ENCODE measurements around the gene CTNNBL1. TPM values are rescaled to one million over a fixed set of nuclear protein-coding genes. Genes with fewer than 3 reads are reported as not detected.
A peak's percentile ranks its signal among the peaks of the same experiment; 100 is the strongest.

CTNNBL1 gene
- total RNA-seq, 2 donors from 2014 or later = 68.6 to 68.7 TPM

- TF ChIP-seq CTCF (conservative IDR thresholded peaks at IDR 0.05) = no peak
- no peaks in the 10 kb centered on the region for H3K36me3 Mint-ChIP-seq (ENCODE audit: low read depth)
- Histone ChIP-seq H3K4me1 (ENCODE audit: control insufficient read depth, insufficient read depth, low read length) (no peaks in the 10 kb centered on the region), H3K9me3 (ENCODE audit: control insufficient read depth, low read length) (no peaks in the 10 kb centered on the region), H3K27ac (ENCODE audit: low read depth, low read length) (no peak overlapping the region), H3K4me3 (ENCODE audit: low read length) (no peak overlapping the region), H3K27me3 (ENCODE audit: control insufficient read depth, insufficient read depth, low read length, poor library complexity, severe bottlenecking) (no peaks in the 10 kb centered on the region), H3K36me3 (ENCODE audit: control insufficient read depth, insufficient read depth, low read length) (no peaks in the 10 kb centered on the region), H3K9ac (ENCODE audit: extremely low read depth, low read length, poor library complexity, severe bottlenecking) (no peak overlapping the region)
- no peak for DNase-seq
- WGBS, 2 experiments (ENCODE audit: insufficient coverage in 1 of 2, insufficient read length in 1 of 2) = 86 to 92% methylated on average over 12 to 32 of the region's 32 CpGs
- no peaks in the 10 kb centered on the region for H3K4me1 Mint-ChIP-seq
- no peaks in the 10 kb centered on the region for H3K9me3 Mint-ChIP-seq
- no peak overlapping the region for H3K4me3 Mint-ChIP-seq
- peaks cover 3% of the 10 kb centered on the region for H3K27me3 Mint-ChIP-seq (ENCODE audit: insufficient read depth)
- peak overlapping the region; percentile 30 for H3K27ac Mint-ChIP-seq
Measured at GRCh38 chr20:37885593-37886503, 192.0 kb downstream of the CTNNBL1 start.

- TF ChIP-seq CTCF (conservative IDR thresholded peaks at IDR 0.05) = no peak
- H3K4me3 ChIP-seq (ENCODE audit: low read length) = no peak overlapping the region
- H3K4me1 Mint-ChIP-seq = no peaks in the 10 kb centered on the region
- H3K27me3 Mint-ChIP-seq (ENCODE audit: insufficient read depth) = no peaks in the 10 kb centered on the region
- DNase-seq = no peak
- H3K36me3 Mint-ChIP-seq (ENCODE audit: low read depth) = no peaks in the 10 kb centered on the region
- H3K9me3 ChIP-seq (ENCODE audit: control insufficient read depth, low read length) = no peaks in the 10 kb centered on the region
- no peaks in the 10 kb centered on the region for H3K36me3 ChIP-seq (ENCODE audit: control insufficient read depth, insufficient read depth, low read length)
- H3K27ac Mint-ChIP-seq = no peak overlapping the region
- H3K9ac ChIP-seq (ENCODE audit: extremely low read depth, low read length, poor library complexity, severe bottlenecking) = no peak overlapping the region
- H3K4me3 Mint-ChIP-seq = no peak overlapping the region
- WGBS, 2 experiments (ENCODE audit: insufficient coverage in 1 of 2, insufficient read length in 1 of 2) = 93 to 98% methylated on average over 4 of the region's 4 CpGs
- H3K27me3 ChIP-seq (ENCODE audit: control insufficient read depth, insufficient read depth, low read length, poor library complexity, severe bottlenecking) = no peaks in the 10 kb centered on the region
- H3K4me1 ChIP-seq (ENCODE audit: control insufficient read depth, insufficient read depth, low read length) = no peaks in the 10 kb centered on the region
- no peaks in the 10 kb centered on the region for H3K9me3 Mint-ChIP-seq
- H3K27ac ChIP-seq (ENCODE audit: low read depth, low read length) = no peak overlapping the region
Measured at GRCh38 chr20:37886851-37887297, 193.0 kb downstream of the CTNNBL1 start.

GRCh38 chr20:37888641-37889040 is 194.8 kb downstream of the CTNNBL1 start:
- no peak overlapping the region for H3K27ac ChIP-seq (ENCODE audit: low read depth, low read length)
- Mint-ChIP-seq H3K4me1 (no peaks in the 10 kb centered on the region), H3K9me3 (no peaks in the 10 kb centered on the region), H3K27me3 (ENCODE audit: insufficient read depth) (no peaks in the 10 kb centered on the region), H3K36me3 (ENCODE audit: low read depth) (no peaks in the 10 kb centered on the region), H3K27ac (no peak overlapping the region), H3K4me3 (no peak overlapping the region)
- TF ChIP-seq CTCF (conservative IDR thresholded peaks at IDR 0.05) = no peak
- 91% methylated on average over 8 of the region's 10 CpGs; no CpG with 5 or more reads in 1 of the 2 experiments for whole genome bisulfite sequencing, 2 experiments (ENCODE audit: insufficient coverage in 1 of 2, insufficient read length in 1 of 2)
- H3K4me3 ChIP-seq (ENCODE audit: low read length) = no peak overlapping the region
- H3K9ac ChIP-seq (ENCODE audit: extremely low read depth, low read length, poor library complexity, severe bottlenecking) = no peak overlapping the region
- no peaks in the 10 kb centered on the region for H3K36me3 ChIP-seq (ENCODE audit: control insufficient read depth, insufficient read depth, low read length)
- no peaks in the 10 kb centered on the region for H3K4me1 ChIP-seq (ENCODE audit: control insufficient read depth, insufficient read depth, low read length)
- no peak for DNase-seq
- no peaks in the 10 kb centered on the region for H3K27me3 ChIP-seq (ENCODE audit: control insufficient read depth, insufficient read depth, low read length, poor library complexity, severe bottlenecking)
- no peaks in the 10 kb centered on the region for H3K9me3 ChIP-seq (ENCODE audit: control insufficient read depth, low read length)

Data from endodermal cell (in vitro differentiated cells).